GM12892 (cell line): Measurements from ENCODE around the gene FBH1.

Source experiments
- POLR2A ChIP-seq: IDR thresholded peaks from 2 replicates; pipeline ENCODE4 v1.6.1; 2011; ENCODE audit warnings: low read depth, low read length, control low read depth
- POLR2AphosphoS5 ChIP-seq: IDR thresholded peaks from 2 replicates; pipeline ENCODE4 v1.6.1; 2011; ENCODE audit warnings: low read depth, low read length, control low read depth
- TAF1 ChIP-seq: IDR thresholded peaks from 2 replicates; pipeline ENCODE4 v1.6.1; 2011; ENCODE audit warnings: low read depth, mild to moderate bottlenecking, control low read depth, low read length, borderline replicate concordance

DNA sequence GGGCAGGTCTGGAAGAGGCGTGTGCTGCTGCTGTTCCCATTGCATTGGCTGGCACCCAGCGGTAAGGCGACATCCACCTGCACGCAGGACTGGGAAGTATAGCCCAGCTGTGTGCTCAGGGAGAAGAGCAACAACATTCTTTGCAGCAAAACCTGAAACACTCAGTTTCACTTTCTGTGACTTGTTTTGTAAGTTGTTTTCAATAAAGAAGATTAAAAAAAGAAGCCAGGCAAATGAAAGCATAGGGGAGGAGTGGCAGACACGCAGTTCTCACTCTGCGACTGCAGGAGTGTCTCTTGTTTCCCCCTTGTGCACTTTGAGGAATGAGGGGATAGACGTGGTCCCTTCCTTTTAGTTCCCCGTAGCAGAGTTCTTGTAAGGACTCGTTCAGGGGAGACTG, 5.8 kb downstream of the FBH1 start:
- TF ChIP-seq POLR2A (no peak), POLR2AphosphoS5 (no peak), TAF1 (no peak)
